ENCODE results near the gene ZNF414. TPM values are rescaled to one million over a fixed set of nuclear protein-coding genes. Genes with fewer than 3 reads are reported as not detected.

The ZNF414 gene
- total and polyA plus RNA-seq, 2 of the 4 experiments (the other 2 are of a cell fraction), result 3.2 to 14.2 TPM

- Histone ChIP-seq H3K18ac (ENCODE audit: low read depth, low read length) (no peak overlapping the region), H3K9me1 (ENCODE audit: insufficient read depth, low read length) (peaks cover 30% of the 10 kb centered on the region), H3K36me3 (ENCODE audit: control insufficient read depth, insufficient read depth, low read length) (peaks cover 64% of the 10 kb centered on the region), H4K20me1 (ENCODE audit: insufficient read depth, low read length) (peaks cover 70% of the 10 kb centered on the region), H2AK5ac (ENCODE audit: low read depth, low read length) (no peak overlapping the region), H3K27me3 (ENCODE audit: control insufficient read depth, insufficient read depth, low read length) (no peaks in the 10 kb centered on the region), H3K9ac (ENCODE audit: low read depth, low read length) (no peak overlapping the region), H4K8ac (ENCODE audit: low read depth in 2 of 2, low read length in 2 of 2) (no peak overlapping the region), H3K9me3 (ENCODE audit: control insufficient read depth, insufficient read depth, low read length) (no peaks in the 10 kb centered on the region), H3K23ac (ENCODE audit: low read depth, low read length) (no peak overlapping the region), H2AK9ac (replicated peaks; ENCODE audit: low read depth, low read length, poor library complexity) (peak overlapping the region; percentile 9), H2AFZ (replicated peaks; ENCODE audit: low read length, poor library complexity) (no peak overlapping the region), H3K14ac (replicated peaks; ENCODE audit: low read depth, low read length) (no peak overlapping the region), H2BK20ac (ENCODE audit: low read depth, low read length) (no peak overlapping the region), H3K27ac (ENCODE audit: insufficient read depth, low read length) (no peak overlapping the region), H2BK120ac (ENCODE audit: low read depth, low read length) (no peak overlapping the region), H2BK15ac (ENCODE audit: low read depth, low read length) (no peak overlapping the region), H4K91ac (ENCODE audit: insufficient read depth, low read depth, low read length) (no peak overlapping the region), H3K4me2 (ENCODE audit: low read depth, low read length) (no peak overlapping the region), H3K4me3 (ENCODE audit: insufficient read depth, low read depth, low read length) (no peak overlapping the region), H2BK5ac (ENCODE audit: low read depth, low read length, poor library complexity, severe bottlenecking) (no peak overlapping the region), H4K5ac (ENCODE audit: low read depth, low read length) (no peak overlapping the region), H3K56ac (ENCODE audit: extremely low read depth, insufficient read depth, low read length) (no peak overlapping the region), H3K79me1 (ENCODE audit: low read depth in 1 of 2, low read length in 2 of 2) (peaks cover 28 to 86% of the 10 kb centered on the region in 2 experiments), H3K4ac (ENCODE audit: low read depth, low read length) (no peak overlapping the region), H3K4me1 (ENCODE audit: control insufficient read depth, insufficient read depth, low read length) (peaks cover 5% of the 10 kb centered on the region)
- ATAC-seq (ENCODE audit: low read depth) (no peak), DNase-seq (no peak)
- intact Hi-C loops (cut with micrococcal nuclease), result no loop called here
- no TSS peak for BruUV-seq (replicated peaks)
- no CpG with 5 or more reads among the region's 1 CpG for WGBS, 2 experiments (ENCODE audit: extremely low coverage in 2 of 2, insufficient read length in 1 of 2)
- TF ChIP-seq USF2 (IDR thresholded peaks at IDR 0.05; ENCODE audit: low read depth, low read length), result no peak
- no peak for TF ChIP-seq ELK1 (IDR thresholded peaks at IDR 0.05; ENCODE audit: borderline replicate concordance, low read depth, low read length)
- TF ChIP-seq RCOR1 (IDR thresholded peaks at IDR 0.05; ENCODE audit: insufficient replicate concordance, low read length), result no peak
- no peak for TF ChIP-seq MAFK (IDR thresholded peaks at IDR 0.05; ENCODE audit: low read depth, low read length)
- no peak for TF ChIP-seq CTCF (conservative IDR thresholded peaks at IDR 0.05; ENCODE audit: low read depth, low read length)
- no peak for TF ChIP-seq CEBPB (IDR thresholded peaks at IDR 0.05; ENCODE audit: low read depth, low read length)
- TF ChIP-seq NFE2L2 (IDR thresholded peaks at IDR 0.05; ENCODE audit: low read depth, low read length), result no peak
- TF ChIP-seq RFX5 (IDR thresholded peaks at IDR 0.05; ENCODE audit: low read depth, low read length), result no peak
- TF ChIP-seq MAZ (IDR thresholded peaks at IDR 0.05; ENCODE audit: borderline replicate concordance, low read depth, low read length), result no peak
- TF ChIP-seq BHLHE40 (IDR thresholded peaks at IDR 0.05; ENCODE audit: low read depth, low read length), result no peak
- no peak for TF ChIP-seq CHD1 (IDR thresholded peaks at IDR 0.05; ENCODE audit: low read depth, low read length)
- no peak for TF ChIP-seq MXI1 (IDR thresholded peaks at IDR 0.05; ENCODE audit: borderline replicate concordance, low read depth, low read length)
- no peak for TF ChIP-seq RAD21 (IDR thresholded peaks at IDR 0.05; ENCODE audit: low read length)
- POLR2A ChIA-PET (ENCODE audit: unreplicated experiment), result no interaction called here
- in situ Hi-C loops (cut with MboI; ENCODE audit: low sequenced_read_pairs), result no loop called here
- dilution Hi-C loops (cut with HindIII; ENCODE audit: low sequenced_read_pairs, unreplicated experiment), result no loop called here
- CTCF ChIA-PET, result interaction anchor here (0.7 kb wide), 1 partner anchor 23 kb away, joined by 4 read pairs; no protein-coding TSS in a partner anchor
These were observed 39.0 kb downstream of the ZNF414 start for GRCh38 chr19:8475005-8475404.

Measured in IMR-90 (cell line).